ENCODE data around the gene HAO1.

- TF ChIP-seq, protein P1, sequence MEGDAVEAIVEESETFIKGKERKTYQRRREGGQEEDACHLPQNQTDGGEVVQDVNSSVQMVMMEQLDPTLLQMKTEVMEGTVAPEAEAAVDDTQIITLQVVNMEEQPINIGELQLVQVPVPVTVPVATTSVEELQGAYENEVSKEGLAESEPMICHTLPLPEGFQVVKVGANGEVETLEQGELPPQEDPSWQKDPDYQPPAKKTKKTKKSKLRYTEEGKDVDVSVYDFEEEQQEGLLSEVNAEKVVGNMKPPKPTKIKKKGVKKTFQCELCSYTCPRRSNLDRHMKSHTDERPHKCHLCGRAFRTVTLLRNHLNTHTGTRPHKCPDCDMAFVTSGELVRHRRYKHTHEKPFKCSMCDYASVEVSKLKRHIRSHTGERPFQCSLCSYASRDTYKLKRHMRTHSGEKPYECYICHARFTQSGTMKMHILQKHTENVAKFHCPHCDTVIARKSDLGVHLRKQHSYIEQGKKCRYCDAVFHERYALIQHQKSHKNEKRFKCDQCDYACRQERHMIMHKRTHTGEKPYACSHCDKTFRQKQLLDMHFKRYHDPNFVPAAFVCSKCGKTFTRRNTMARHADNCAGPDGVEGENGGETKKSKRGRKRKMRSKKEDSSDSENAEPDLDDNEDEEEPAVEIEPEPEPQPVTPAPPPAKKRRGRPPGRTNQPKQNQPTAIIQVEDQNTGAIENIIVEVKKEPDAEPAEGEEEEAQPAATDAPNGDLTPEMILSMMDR (IDR thresholded peaks at IDR 0.05; ENCODE audit: low read length), result no peak
- no peak for TF ChIP-seq EZH2 (IDR thresholded peaks at IDR 0.05; ENCODE audit: borderline replicate concordance, low read length)
These were observed 5.2 kb downstream of the HAO1 start for GRCh38 chr20:7935027-7935551.

All from OCI-LY1 (cell line).